HG02973 (cell line): Measurements from ENCODE around the gene SERPINE1.
"Not testable (repeated sequence)": the region's sequence is repeated elsewhere in the genome, so short reads cannot be mapped to it uniquely, and the experiment has no call there.

ENCODE experiments used
- ATAC-seq: cut with Tn5 transposase; IDR thresholded peaks from one replicate; pipeline ENCODE4 v1.9.1; 2021; ENCODE audit warnings: moderate library complexity; ENCODE audit not compliant: unreplicated experiment

The SERPINE1 gene

DNA sequence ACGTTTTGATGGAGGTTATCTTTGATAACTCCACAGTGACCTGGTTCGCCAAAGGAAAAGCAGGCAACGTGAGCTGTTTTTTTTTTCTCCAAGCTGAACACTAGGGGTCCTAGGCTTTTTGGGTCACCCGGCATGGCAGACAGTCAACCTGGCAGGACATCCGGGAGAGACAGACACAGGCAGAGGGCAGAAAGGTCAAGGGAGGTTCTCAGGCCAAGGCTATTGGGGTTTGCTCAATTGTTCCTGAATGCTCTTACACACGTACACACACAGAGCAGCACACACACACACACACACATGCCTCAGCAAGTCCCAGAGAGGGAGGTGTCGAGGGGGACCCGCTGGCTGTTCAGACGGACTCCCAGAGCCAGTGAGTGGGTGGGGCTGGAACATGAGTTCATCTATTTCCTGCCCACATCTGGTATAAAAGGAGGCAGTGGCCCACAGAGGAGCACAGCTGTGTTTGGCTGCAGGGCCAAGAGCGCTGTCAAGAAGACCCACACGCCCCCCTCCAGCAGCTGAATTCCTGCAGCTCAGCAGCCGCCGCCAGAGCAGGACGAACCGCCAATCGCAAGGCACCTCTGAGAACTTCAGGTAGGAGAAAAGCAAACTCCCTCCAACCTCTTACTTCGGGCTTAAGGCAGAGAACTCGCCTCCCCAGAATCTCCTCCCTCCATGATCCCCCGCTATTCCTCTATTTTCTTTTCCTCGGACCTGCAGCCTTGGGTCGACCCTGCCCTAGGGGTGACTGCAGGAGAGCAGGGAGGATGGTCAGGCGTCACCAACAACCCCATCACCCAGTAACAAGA lies at the start of gene SERPINE1:
Gene SERPINE1 (plus strand): TSS at position 454 of the 809 bp plus-strand sequence. CDS start 1,290 bp downstream, outside the sequence.
- ATAC-seq, result peak; percentile 40

DNA sequence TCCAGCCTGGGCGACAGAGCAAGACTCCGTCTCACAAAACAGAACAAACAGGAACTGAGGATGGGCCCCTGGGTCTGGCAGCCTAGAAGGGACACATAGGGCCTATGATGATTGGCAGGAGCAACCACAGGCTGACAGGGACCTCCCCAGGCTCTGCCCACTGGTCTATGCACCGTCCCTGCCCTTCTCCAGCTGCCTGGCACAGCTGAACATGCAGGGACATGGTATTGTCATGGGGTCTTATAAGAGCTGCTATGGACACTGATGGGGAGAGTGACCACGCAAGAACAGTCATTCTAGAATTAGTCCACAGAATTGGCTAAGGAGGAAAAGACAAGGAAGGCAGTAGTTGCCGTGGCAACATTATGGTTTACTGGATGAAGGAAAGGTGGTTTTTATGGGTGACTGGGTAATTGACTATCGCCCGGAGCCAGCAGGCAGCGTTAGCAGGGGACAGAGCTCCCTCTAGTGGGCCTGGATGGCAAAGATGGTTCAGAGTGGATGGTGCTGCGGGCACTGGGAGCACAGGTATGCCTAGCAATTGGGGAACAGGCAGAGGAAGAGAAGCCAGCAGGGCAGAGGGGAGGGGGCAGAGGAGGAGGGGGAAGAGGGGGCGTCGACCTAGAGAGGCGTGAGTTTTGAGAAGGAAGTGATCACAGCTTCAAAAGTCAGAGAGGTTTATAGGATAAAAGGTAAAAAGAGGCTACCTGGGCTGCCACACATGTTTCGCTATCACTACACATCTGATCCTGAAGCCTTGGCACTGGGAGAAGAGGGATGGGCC lies 49.4 kb upstream of the SERPINE1 start:
- ATAC-seq, result no peak

DNA sequence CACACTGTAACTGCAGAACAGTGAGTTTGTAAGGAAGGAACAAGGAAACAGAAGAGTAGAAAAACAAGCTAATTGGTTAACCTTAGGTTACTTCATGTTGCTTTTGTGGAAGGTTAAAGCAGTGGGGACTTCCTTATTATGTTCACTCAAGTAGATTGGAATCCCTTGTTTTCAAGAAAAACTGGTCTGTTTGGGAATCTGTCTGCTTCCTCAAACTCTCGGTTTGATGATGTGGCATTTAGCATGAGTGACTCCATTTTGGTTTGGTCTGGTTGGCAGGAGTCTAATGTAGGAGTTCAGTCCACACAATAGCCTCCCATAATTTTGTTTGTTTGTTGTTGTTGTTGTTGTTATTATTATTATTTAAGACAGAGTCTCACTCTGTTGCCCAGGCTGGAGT lies 45.5 kb upstream of the SERPINE1 start:
- ATAC-seq, result no peak

DNA sequence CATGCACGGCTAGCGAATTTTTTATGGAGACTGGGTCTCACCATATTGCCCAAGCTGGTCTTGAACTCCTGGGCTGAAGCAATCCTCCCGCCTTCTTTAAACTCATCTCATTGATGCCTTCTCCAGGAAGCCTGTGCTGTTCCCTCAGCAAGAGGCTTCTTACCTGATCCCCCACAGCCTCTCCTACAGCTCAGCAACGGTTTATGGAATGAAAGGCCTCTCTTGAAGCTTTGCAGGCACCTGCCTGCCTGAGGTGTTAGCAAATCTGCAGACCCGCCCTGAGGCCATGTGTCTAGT lies 42.1 kb upstream of the SERPINE1 start:
- ATAC-seq, result no peak

DNA sequence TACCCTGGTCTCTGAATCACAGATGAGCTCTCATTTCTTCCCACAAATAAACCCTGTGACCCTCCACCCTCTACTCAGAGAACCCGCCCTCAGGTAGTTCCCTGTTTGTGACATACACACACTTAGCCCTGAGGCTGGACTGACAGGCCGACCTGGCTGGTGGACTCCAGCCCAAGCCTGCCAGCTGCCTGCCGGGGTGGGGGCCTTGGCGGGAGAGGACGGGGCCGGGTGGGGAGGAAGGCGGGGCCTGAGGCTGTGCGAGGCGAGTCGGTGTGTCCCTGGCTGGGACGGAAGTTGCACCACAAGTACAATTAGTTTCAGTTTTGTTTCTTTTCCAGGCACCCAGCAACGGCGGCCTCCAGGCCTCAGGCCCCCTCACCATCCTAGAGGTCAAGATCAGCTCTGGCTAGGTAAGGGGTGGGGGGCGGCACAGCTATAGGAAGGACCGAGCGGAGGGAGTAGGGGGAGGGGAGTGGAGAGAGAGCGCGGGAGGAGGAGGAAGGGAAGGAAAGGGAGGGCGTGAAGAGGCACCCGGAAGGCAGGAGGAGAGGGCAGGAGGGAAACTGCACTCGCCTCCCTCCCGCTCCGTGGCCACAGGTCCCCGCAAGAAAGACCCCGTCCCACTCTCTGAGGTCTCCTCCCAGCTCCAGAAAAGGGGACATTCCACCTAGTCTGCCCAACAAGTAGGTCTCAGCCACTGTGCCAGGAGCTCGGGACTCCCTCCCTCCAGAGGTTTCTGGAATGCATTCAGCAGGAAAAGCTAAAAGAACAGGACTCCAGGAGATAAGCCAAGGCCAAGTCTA lies 41.5 kb upstream of the SERPINE1 start, which contains the start of gene TRIM56:
Gene TRIM56 (plus strand): TSS at position 320 of the 803 bp plus-strand sequence. CDS start 1,832 bp downstream, outside the sequence.
- ATAC-seq, result peak; percentile 83

DNA sequence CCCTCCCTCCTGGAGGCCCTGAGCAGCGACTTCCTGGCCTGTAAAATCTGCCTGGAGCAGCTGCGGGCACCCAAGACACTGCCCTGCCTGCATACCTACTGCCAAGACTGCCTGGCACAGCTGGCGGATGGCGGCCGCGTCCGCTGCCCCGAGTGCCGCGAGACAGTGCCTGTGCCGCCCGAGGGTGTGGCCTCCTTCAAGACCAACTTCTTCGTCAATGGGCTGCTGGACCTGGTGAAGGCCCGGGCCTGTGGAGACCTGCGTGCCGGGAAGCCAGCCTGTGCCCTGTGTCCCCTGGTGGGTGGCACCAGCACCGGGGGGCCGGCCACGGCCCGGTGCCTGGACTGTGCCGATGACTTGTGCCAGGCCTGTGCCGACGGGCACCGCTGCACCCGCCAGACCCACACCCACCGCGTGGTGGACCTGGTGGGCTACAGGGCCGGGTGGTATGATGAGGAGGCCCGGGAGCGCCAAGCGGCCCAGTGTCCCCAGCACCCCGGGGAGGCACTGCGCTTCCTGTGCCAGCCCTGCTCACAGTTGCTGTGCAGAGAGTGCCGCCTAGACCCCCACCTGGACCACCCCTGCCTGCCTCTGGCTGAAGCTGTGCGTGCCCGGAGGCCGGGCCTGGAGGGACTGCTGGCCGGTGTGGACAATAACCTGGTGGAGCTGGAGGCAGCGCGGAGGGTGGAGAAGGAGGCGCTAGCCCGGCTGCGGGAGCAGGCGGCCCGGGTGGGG lies 39.4 kb upstream of the SERPINE1 start:
- ATAC-seq, result no peak

DNA sequence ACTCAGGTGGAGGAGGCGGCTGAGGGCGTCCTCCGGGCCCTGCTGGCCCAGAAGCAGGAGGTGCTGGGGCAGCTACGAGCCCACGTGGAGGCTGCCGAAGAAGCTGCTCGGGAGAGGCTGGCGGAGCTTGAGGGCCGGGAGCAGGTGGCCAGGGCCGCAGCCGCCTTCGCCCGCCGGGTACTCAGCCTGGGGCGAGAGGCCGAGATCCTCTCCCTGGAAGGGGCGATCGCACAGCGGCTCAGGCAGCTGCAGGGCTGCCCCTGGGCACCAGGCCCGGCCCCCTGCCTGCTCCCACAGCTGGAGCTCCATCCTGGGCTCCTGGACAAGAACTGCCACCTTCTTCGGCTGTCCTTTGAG lies 38.9 kb upstream of the SERPINE1 start:
- ATAC-seq, result no peak

DNA sequence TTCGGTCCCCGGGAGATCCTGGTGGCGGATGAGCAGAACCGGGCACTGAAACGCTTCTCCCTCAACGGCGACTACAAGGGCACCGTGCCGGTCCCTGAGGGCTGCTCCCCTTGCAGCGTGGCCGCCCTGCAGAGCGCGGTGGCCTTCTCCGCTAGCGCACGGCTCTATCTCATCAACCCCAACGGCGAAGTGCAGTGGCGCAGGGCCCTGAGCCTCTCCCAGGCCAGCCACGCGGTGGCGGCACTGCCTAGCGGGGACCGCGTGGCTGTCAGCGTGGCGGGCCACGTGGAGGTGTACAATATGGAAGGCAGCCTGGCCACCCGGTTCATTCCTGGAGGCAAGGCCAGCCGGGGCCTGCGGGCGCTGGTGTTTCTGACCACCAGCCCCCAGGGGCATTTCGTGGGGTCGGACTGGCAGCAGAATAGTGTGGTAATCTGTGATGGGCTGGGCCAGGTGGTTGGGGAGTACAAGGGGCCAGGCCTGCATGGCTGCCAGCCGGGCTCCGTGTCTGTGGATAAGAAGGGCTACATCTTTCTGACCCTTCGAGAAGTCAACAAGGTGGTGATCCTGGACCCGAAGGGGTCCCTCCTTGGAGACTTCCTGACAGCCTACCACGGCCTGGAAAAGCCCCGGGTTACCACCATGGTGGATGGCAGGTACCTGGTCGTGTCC lies 37.9 kb upstream of the SERPINE1 start:
- ATAC-seq, result no peak

DNA sequence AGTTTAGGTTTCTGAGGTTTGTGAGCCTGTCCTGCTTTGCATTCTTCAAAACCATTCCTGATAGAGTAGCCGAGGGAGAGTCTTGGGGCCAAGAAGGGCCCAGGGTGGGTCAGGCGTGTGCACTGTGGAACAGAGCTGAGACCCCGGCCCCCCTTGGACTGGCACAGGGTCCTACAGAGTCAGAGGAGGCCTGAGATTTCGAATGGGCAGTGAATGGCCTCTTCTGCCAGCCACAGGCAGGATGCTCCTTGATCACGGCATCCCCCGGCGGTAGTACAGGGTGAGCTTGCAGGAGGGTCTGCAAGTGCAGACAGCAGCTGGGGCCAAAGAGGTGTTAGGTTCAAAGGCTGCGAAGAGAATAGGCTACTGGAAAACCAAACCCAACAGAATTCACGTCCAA lies 37.0 kb upstream of the SERPINE1 start:
- ATAC-seq, result no peak

DNA sequence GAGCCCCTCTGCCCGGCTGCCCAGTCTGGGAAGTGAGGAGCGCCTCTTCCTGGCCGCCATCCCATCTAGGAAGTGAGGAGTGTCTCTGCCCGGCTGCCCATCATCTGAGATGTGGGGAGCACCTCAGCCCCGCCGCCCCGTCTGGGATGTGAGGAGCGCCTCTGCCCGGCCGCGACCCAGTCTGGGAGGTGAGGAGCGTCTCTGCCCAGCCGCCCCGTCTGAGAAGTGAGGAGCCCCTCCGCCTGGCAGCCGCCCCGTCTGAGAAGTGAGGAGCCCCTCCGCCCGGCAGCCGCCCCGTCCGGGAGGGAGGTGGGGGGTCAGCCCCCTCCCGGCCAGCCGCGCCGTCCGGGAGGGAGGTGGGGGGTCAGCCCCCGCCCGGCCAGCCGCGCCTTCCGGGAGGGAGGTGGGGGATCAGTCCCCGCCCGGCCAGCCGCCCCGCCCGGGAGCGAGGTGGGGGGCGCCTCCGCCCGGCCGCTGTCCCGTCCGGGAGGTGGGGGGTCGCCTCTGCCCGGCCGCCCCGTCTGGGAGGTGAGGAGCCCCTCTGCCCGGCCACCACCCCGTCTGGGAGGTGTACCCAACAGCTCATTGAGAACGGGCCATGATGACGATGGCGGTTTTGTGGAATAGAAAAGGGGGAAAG lies 34.5 kb upstream of the SERPINE1 start:
- ATAC-seq, result not testable (repeated sequence)

DNA sequence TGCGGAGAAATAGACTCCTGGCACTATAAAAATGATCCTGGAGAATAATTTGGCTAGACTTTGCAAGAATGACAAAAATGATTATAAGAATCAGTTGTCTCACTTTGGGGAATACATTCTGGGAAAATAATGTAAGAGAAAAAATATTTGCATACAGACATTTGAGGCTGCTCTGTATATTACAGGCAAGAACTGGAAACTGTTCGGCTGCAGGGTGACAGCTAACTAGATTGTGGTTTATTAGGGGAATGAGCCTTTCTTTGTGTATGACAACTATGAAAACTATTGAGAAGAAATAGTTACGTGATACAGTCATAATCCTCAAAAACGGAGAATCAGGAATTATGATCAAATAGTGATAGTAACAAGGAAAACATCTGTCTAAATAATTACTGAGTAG lies 33.0 kb upstream of the SERPINE1 start:
- ATAC-seq, result no peak

DNA sequence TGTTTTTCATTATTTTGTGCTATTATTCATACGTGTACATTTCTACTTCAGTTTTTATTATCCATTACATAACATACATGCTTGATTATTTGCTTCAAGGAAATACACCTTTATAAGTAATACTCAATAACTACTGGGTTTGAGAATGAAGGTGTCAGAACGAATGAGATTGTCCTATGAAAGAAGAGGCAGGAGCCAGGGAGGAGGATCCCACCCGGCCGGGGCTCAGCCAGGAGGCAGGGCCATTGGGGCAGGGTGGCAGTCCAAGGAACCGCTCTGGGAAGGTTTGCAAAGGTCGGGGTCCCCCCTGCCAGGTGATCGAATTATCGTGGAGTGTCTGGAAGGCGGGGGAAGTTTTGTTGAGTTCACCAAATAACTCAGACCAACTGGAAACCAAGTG lies 32.5 kb upstream of the SERPINE1 start:
- ATAC-seq, result no peak

DNA sequence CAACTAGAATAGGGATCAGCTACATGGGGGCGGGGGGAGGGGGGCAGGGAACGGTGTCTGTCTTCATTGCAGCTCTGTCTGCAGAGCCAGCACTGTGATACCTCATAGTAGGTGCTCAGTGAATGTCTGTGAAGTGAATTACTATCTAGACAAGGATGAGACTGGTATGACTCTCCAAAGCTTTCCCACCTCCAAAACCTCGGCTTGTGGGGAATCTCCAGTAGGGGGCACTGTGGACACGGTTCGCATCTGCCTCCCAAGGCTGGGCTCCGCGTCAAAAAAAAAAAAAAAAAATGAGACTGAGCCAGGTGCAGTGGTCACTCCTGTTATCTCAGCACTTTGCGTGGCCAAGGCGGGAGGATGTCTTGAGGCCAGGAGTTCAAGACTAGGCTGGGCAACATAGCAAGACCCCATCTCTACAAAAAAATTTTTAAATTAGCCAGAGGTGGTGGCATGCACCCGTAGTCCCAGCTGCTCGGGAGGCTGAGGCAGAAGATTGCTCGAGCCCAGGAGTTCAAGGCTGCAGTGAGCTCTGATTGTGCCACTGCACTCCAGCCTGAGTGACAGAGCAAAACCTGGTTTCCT lies 32.0 kb upstream of the SERPINE1 start:
- no peak for ATAC-seq

DNA sequence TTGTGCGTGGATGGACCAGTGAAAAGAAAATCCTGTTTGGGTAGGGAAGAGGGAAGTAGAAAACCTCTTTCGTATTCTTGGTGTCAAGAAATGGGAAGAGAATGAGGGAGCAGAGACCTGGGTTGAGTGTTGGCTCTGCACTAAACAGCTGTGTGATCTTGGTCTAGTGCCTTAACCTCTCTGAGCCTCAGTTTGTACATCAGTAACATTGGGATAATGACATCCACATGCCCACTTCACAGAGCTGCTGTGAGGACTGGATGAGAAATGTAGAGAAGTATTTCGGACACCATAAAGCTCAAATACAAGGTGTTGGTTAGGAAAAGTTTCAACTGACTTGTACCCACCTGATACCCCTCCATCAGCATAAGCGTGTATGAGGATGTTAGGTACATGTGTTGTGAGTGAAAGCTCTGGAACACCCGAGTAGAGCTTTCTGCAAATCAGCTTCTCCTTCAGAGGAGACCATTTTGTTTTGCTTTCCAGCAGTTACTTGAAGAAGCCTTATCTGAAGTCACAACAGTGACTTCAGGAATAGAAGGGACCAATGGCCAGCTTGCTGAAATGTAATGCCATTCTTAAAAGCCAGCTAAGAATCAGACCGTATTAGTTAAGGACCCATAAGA lies 30.5 kb upstream of the SERPINE1 start:
- ATAC-seq, result no peak

DNA sequence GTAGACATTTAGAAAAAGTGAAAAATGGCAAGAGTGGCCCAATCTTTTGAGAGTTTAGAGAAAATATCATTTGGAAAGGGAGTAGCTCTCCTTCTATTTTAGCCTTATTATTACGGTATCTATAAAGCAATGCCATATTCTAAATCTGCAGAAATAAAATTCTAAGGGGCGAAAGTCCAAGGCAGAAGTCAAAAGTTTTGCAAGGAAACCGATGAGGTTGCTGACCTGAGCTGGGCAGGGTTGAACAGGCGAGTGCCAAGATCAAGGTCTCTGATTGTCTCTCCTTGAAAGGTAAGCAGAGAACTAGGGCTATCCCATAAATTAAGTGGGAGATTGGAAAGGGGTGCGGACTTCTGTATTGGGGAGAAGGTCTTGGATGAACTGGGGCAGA lies 30.0 kb upstream of the SERPINE1 start:
- no peak for ATAC-seq

DNA sequence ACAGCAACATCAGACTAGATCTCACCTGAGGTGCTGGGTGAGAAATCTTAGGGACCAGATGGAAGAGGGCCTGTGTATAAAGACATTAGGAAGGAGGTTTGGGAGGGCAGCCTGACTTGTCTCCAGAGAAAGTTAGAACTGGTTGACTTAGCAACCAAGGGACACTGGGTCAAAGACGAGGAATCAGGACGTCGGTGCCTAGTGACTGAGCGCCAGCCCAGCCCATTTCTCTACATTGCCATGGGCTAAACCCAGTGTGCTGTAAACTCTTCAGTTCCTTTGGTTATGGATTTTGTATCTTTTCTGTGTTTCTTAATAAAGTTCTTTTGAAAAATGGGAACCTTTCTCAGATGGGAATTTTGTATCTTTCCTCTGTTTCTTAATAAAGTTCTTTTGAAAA lies 29.3 kb upstream of the SERPINE1 start:
- ATAC-seq, result no peak

DNA sequence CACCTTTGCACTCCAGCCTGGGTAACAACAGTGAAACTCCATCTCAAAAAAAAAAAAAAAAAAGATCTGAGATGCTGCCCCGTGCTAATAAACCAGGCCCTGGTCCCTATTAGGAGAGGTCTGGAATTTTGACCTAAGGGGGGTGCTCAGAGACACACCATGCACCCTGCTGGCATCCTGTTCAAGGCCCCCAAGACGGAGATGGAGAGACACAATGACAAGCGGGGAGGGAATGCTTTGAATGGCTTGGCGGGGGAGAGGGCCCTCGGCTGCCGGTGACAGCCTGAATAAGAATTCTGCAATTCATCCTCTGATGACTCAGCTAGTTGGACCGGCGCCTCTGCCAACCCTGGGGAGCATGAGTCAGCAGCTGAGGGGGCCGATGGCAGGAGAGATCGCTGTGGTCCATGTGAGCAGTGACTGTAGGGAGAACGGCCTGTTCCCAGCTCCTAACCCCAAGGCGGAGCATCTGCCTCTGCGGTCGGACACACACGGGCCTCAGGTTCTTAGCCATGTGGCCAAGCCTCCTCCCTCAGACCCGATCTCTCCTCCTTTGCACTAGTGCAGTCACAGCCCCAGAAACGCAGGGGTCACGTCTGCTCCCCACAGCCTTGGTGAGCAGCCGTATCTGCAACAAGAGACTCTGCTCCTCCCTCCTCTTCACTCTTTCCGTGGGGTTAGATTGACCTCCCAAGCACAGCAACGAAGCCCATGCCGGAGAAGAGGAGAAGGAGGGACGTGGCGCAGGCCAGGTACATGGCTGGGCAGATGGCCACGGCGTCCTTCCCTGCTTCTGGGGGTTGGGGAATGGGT lies 26.7 kb upstream of the SERPINE1 start:
- no peak for ATAC-seq
